ENCODE data around the gene RND2.
A peak's percentile ranks its signal among the peaks of the same experiment; 100 is the strongest.

Gene RND2

GRCh38 chr17:43006639-43007551, 18.1 kb upstream of the RND2 start, which contains the start of gene IFI35:
IFI35 (plus strand) TSS chr17:43006784; CDS start chr17:43006948, 164 bp downstream.
- DNase-seq = peak; percentile 61 to 79 (median 72)

GRCh38 chr17:43010667-43011308, 14.2 kb upstream of the RND2 start:
- no peak for DNase-seq

- no peak for DNase-seq
Measured at GRCh38 chr17:43011728-43012472, 13.1 kb upstream of the RND2 start.

- DNase-seq = no peak
Measured at GRCh38 chr17:43013296-43013695, 11.7 kb upstream of the RND2 start.

GRCh38 chr17:43014020-43014648, 10.9 kb upstream of the RND2 start:
- DNase-seq = no peak

GRCh38 chr17:43014649-43015542, 10.1 kb upstream of the RND2 start:
- no peak for DNase-seq

GRCh38 chr17:43015579-43015978, 9.5 kb upstream of the RND2 start:
- no peak for DNase-seq

- no peak for DNase-seq
Measured at GRCh38 chr17:43016216-43016615, 8.8 kb upstream of the RND2 start.

GRCh38 chr17:43018008-43018853, 6.8 kb upstream of the RND2 start:
- DNase-seq = no peak

- DNase-seq = no peak
Measured at GRCh38 chr17:43018932-43019331, 6.1 kb upstream of the RND2 start.

GRCh38 chr17:43019418-43019817, 5.6 kb upstream of the RND2 start:
- no peak for DNase-seq

GRCh38 chr17:43020030-43020621, 4.9 kb upstream of the RND2 start:
- no peak for DNase-seq

- no peak for DNase-seq
Measured at GRCh38 chr17:43020789-43021740, 4.0 kb upstream of the RND2 start.

- DNase-seq = peak; percentile 21 to 42 (median 37)
Measured at GRCh38 chr17:43021741-43022512, 3.1 kb upstream of the RND2 start, which contains the start of gene VAT1. VAT1 (minus strand) TSS chr17:43022385; CDS start chr17:43022322, 63 bp downstream.

- no peak for DNase-seq
Measured at GRCh38 chr17:43025290-43025657, 243 bp downstream of the RND2 start.

GRCh38 chr17:43025766-43026537, 921 bp downstream of the RND2 start:
- no peak for DNase-seq

- no peak for DNase-seq
Measured at GRCh38 chr17:43026595-43026994, 1.6 kb downstream of the RND2 start.

Data from activated CD4-positive, CD25-positive, alpha-beta regulatory T cell (primary cell).